HG02885 (cell line): ENCODE data around the gene NOL4L.

Experiments
- ATAC-seq: cut with Tn5 transposase; IDR thresholded peaks from one replicate; pipeline ENCODE4 v1.9.1; 2021; ENCODE audit warnings: mild to moderate bottlenecking; ENCODE audit not compliant: unreplicated experiment, poor library complexity

The NOL4L gene

GRCh38 chr20:32564921-32565734 lies 20.0 kb downstream of the NOL4L start:
- no peak for ATAC-seq

- ATAC-seq, result no peak
Measured at GRCh38 chr20:32564440-32564839, 20.7 kb downstream of the NOL4L start.

DNA sequence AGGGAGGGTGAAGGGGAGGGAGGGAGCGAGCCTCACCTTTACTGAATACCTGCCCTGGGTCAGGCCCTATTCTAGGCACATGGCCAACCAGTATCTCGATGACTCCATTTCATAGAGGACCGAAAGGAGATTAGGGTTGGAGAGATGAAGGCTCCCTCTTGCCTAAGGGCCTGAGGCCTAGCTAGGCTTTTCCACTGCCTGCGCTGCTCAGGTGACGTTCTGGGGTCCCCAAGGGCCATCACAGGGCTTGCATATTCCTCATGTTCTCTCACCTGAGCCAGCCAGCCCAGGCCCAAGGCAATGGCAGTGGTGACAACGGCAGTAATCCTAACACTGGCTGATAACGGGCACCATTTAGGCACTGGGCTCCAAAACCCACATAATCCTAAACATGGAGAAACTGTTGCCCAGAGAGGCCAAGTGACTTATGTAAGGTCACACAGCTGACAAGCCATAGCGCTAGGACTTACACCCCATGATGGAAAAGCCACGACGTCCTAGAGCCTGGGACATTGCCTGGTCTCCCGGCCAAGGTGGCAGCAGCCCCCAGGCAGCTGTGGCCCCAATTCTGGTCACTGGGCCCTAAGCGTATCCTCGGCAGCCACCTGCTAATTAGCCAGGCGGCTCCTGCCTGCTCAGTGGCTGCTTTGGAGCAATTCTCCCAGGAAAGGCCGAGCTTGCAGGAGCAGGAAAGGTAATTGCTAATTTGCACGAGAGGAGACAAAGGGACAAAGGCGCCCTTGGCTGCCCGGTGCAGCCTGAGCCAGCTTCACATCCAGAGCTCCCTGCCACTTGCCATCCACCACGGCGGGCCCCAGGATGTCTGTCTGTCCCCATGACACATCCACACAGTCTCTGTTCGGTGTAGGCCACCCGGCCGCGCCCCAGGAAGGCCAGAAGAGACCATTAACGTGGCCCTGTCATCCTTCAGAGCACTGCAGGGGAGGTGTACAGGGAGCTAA lies 21.5 kb downstream of the NOL4L start:
- ATAC-seq, result no peak

GRCh38 chr20:32562495-32562911 lies 22.6 kb downstream of the NOL4L start:
- no peak for ATAC-seq

GRCh38 chr20:32560989-32561830 lies 23.9 kb downstream of the NOL4L start:
- ATAC-seq, result no peak

DNA sequence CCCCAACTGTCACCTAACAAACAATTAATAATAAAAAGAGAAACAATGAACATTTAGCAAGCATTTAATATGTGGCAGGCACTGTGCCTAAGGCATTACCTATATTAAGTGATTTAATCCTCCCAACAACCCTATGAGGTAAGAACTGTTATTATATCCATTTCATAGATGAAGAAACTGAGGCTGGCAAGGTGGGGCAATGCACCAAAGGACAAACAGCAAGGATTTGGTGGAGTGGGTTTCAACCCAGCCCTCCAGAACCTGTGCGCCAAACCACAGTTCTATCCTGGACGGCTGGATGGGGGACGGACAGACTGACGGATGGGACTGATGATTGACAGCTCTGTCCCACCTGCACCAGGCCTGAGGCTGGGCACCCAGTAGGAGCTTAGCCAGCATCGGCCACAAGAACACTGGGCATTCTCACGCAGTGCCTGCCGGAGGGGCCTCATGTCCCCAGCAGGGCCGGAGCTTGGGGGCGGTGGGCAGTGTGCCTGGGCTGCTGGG lies 24.6 kb downstream of the NOL4L start:
- no peak for ATAC-seq

DNA sequence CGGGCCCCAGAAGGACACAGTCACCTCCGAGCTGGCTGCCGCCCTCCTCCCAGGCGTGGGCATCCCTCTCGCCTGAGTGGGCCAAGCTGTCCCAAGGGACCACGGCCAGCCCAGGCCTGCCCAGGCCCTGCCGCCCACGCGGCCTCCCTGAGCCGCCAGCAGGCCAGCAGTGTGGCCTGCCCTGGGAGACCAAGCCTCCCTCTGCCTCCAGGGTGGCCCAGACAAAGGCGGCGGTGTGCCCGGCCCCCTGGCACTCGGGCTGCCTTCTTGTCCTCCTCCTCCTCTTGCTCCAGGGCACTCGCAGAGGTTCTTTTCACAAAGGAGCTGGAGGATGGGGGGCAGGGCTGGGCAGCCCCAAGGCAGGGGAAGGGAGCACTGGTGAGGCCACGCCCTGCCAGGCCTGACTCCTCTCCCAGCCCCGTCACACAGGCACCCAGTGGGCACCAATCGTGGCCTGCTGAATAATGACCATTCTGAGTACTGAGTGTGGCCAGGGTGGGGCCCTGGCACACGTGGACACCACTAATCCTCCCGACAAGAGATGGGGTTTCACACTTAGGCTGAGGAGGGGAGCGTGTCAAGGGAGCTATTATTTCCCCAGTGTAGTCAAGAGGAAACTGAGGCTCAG lies 25.3 kb downstream of the NOL4L start:
- ATAC-seq, result no peak

DNA sequence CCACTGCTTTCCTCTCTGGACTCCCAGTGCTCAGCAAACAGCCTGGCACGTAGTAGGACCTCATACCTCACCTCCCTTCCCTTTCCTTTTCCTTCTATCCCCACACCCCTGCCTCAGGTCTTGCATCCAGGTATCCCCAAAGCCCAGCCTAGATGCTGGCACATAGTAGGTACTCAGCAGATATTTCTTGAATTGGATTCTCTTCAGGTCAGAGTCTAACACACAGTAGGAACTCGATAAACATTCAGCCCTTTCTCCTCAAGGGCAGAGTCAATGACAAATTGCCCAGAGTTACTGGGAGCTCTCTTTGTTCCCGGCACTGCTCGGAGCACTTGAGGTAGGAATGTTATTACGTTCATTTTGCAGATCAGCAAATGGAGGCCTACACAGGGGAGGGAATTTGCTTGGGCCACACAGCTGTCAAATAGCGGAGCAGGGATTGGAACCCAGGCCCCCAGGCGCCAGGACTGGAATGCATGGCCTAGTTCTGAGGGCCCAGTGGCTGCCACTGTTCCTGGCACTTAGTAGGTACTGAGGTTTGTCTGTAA lies 25.9 kb downstream of the NOL4L start:
- no peak for ATAC-seq

- no peak for ATAC-seq
Measured at GRCh38 chr20:32558526-32558925, 26.6 kb downstream of the NOL4L start.

GRCh38 chr20:32557319-32557718 lies 27.8 kb downstream of the NOL4L start:
- ATAC-seq, result no peak

DNA sequence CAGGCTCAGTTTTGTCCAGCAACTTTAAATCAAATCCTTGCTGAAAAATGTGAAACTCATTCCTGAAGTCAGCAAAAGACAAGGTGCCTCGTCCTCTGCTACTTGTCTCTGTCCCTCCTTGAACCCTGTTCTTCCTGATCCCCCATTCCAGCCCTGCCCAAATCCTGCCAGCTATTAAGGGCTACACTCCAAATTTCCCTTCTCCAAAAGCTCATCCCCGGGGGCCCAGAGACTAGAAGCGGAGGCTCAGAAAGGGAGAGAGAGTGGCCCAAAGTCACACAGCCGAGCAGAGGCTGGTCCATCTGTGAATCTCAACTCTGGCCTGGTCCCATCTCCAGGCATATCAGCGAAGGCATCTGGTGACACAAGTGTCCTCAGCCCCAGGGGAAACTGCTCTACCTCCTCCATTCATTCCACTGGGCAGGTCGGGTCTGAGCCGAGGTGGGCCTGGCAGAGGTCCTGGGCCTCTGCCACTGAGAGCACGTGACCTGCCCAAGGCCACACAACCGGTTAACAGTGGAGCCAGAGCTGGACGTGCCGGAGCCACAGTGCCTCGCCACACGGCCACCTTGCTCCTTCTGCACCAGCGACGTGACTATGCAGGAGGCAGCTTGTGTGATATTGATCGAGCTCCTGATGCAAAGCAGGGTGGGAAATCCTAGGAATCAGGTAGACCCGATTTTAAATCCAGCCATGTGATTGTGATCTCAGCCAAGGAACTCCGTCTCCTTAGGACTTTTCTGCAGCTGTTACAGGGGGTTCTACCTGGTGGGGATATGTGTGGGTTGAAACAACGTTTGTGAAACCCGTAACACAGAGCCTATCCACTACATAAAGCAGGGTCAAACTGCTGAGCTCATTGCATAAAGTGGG lies 28.6 kb downstream of the NOL4L start:
- no peak for ATAC-seq

GRCh38 chr20:32555584-32555983 lies 29.5 kb downstream of the NOL4L start:
- no peak for ATAC-seq

GRCh38 chr20:32554965-32555289 lies 30.2 kb downstream of the NOL4L start:
- no peak for ATAC-seq

DNA sequence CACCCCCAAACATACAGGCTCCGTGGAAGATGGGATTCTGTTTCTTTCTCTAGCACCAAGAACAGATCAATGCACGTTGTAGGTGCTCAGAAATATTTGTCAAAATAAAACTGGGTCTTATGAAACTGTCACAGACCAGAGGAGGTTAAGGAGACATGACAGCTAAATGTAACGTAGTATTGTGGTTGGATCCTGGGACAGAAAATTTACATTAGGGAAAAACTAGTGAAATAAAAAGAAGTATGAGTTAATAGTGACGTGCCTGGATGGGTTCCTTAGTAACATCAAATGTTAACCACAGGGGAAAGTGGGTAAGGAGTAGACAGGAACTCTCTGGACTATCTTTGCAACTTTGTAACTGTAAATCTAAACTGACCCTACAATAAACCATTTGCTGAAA lies 31.5 kb downstream of the NOL4L start:
- no peak for ATAC-seq

GRCh38 chr20:32551693-32552092 lies 33.4 kb downstream of the NOL4L start:
- ATAC-seq, result no peak

GRCh38 chr20:32549842-32550241 lies 35.3 kb downstream of the NOL4L start:
- no peak for ATAC-seq

GRCh38 chr20:32547753-32548034 lies 37.4 kb downstream of the NOL4L start:
- no peak for ATAC-seq

- ATAC-seq, result no peak
Measured at GRCh38 chr20:32546918-32547752, 38.0 kb downstream of the NOL4L start.
